Erythroblast (primary cell): Measurements from ENCODE around the gene AVEN.

Experiments
- DNase-seq, 2 experiments: peaks; one replicate each; lab custom pipeline; 2025; lab: John Stamatoyannopoulos, UW
- GATA1 ChIP-seq: IDR thresholded peaks from 2 replicates; pipeline ENCODE4 v1.6.1; 2011; ENCODE audit warnings: low read depth, mild to moderate bottlenecking, control low read depth, low read length, moderate library complexity
- POLR2A ChIP-seq: IDR thresholded peaks from 2 replicates; pipeline ENCODE4 v1.6.1; 2011; ENCODE audit warnings: mild to moderate bottlenecking, low read length

AVEN gene

GRCh38 chr15:33852094-33852493 lies 186.9 kb downstream of the AVEN start:
- no peak for DNase-seq
- TF ChIP-seq GATA1 (no peak), POLR2A (no peak)

DNA sequence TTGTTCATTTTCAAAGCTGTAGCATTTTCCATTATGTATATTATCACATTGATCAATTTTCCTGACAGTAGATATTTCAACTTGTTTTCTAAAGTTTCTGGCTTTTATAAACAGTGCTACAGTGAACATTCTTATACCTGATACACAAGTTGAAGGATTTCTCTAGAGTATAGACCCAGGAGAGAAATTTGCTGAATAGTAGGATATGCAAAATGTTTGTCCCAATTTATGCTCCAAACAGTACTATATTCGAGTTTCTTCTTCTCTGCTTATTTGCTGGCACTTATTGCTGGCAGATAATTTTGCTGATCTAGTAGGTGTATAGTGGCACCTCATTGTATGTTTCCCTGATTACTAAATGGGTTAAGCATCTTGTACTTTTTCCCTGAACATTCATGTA lies 187.9 kb downstream of the AVEN start:
- DNase-seq: no peak

DNA sequence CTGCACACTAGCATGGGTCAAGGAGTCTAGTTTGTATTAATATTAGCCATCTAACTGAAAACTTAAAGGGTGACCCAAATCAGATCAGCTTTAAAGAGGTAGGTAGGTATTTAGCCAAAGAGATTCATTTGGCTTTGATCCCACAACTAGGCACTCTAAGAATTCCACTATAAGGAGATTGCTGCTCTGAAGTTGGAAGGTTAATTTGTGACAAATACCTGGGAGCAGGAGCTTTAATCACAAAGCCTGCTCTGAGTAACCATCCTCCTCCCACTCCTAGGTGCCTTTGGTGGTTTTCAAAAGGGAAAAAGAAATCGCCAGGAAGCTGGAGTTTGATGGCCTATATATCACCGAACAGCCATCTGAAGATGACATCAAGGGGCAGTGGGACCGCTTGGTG lies 191.0 kb downstream of the AVEN start:
- DNase-seq: no peak
- TF ChIP-seq POLR2A: no peak
- no peak for TF ChIP-seq GATA1

More for the DNA sequence above, 187.9 kb downstream of the AVEN start:
- TF ChIP-seq POLR2A (no peak), GATA1 (no peak)

GRCh38 chr15:33846862-33847261 lies 192.1 kb downstream of the AVEN start:
- no peak for DNase-seq
- TF ChIP-seq GATA1 (no peak), POLR2A (no peak)

- TF ChIP-seq GATA1 (no peak), POLR2A (no peak)
- no peak for DNase-seq
These were observed 192.9 kb downstream of the AVEN start for GRCh38 chr15:33846142-33846541.

GRCh38 chr15:33844597-33844996 lies 194.4 kb downstream of the AVEN start:
- no peak for TF ChIP-seq GATA1
- no peak for DNase-seq

GRCh38 chr15:33844186-33844585 lies 194.8 kb downstream of the AVEN start:
- no peak for DNase-seq
- TF ChIP-seq GATA1 (no peak), POLR2A (no peak)

- peak in 1 of 2 experiments; percentile 44 for DNase-seq
- no peak for TF ChIP-seq GATA1
- TF ChIP-seq POLR2A: no peak
These were observed 198.4 kb downstream of the AVEN start for GRCh38 chr15:33840615-33841014.

DNA sequence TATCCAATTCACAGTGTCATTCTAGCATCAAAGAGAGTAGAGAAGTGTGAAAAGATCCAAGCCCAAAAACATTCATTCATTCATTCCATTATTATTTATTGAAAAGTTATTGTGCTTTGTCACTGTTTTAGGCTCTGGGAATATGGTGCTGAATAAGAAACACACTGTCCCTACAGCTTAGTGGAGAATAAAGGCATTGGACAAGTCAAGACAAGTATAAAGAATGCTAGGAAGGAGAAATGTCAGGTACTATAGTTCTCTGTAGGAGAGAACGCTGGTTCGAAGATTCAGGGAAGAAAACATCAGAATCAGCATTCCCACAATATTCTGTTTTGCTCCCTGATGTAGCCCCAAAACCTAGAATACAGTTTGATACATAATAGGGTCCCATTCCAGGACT lies 199.5 kb downstream of the AVEN start:
- TF ChIP-seq POLR2A: no peak
- no peak for TF ChIP-seq GATA1
- DNase-seq: no peak

GRCh38 chr15:33837294-33837693 lies 201.7 kb downstream of the AVEN start:
- DNase-seq: no peak
- TF ChIP-seq GATA1 (no peak), POLR2A (no peak)

GRCh38 chr15:33834892-33835743 lies 203.9 kb downstream of the AVEN start:
- DNase-seq: no peak
- TF ChIP-seq POLR2A (no peak), GATA1 (no peak)

DNA sequence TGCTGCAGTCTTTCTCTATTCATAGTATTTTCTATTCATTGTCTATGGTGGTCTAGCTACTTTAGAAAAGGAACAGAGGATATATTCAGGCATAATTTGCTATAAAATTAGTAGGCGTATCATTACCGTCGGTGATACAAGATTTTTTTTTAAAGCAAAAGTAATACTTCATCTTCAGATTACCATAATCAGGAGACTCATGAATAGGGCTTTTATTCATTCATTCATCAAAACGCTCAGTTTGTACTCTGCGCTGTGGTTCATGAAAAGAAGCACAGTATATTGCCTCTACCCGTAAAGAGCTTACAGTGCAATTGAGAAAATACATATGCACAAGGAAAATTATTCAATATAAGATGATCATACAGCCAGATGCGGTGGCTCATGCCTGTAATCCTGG lies 207.4 kb downstream of the AVEN start:
- no peak for TF ChIP-seq GATA1
- TF ChIP-seq POLR2A: no peak
- DNase-seq: no peak

GRCh38 chr15:33830351-33830750 lies 208.7 kb downstream of the AVEN start:
- TF ChIP-seq GATA1: no peak
- TF ChIP-seq POLR2A: no peak
- no peak for DNase-seq

- no peak for TF ChIP-seq GATA1
- no peak for TF ChIP-seq POLR2A
- no peak for DNase-seq
These were observed 212.8 kb downstream of the AVEN start for GRCh38 chr15:33826201-33826600.

DNA sequence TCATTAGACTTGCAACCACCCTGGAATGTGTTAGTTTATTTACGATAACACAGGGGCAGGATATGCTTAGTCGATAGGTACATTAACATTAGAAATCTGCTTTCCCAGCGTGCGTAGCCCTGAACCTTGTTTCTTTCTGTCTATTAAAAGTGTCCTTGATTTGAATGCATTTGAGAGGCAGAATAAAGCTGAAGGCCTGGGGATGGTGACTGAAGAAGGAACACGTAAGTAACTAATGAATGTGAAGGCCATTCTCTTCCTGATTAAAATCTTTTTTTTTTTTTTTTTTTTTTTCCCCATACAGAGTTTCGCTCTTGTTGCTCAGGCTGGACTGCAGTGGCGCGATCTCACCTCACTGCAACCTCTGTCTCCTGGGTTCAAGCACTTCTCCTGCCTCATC lies 213.6 kb downstream of the AVEN start:
- no peak for DNase-seq

More for the DNA sequence above, 213.6 kb downstream of the AVEN start:
- TF ChIP-seq POLR2A: no peak
- TF ChIP-seq GATA1: no peak
